Measurements from ENCODE around the gene SLC46A3.

Gene SLC46A3

GRCh38 chr13:28680541-28680940 lies 38.2 kb downstream of the SLC46A3 start:
- DNase-seq (ENCODE audit: low read depth in 3 of 3), result no peak

- DNase-seq (ENCODE audit: low read depth in 3 of 3), result no peak
Observed at GRCh38 chr13:28679628-28680027, 39.1 kb downstream of the SLC46A3 start.

GRCh38 chr13:28678809-28679208 lies 40.0 kb downstream of the SLC46A3 start:
- no peak for DNase-seq (ENCODE audit: low read depth in 3 of 3)

- no peak for DNase-seq (ENCODE audit: low read depth in 3 of 3)
Observed at GRCh38 chr13:28671126-28671792, 47.5 kb downstream of the SLC46A3 start.

- DNase-seq (ENCODE audit: low read depth in 3 of 3), result no peak
Observed at GRCh38 chr13:28666897-28667488, 51.8 kb downstream of the SLC46A3 start.

GRCh38 chr13:28659621-28659970 lies 59.2 kb downstream of the SLC46A3 start:
- no peak for DNase-seq (ENCODE audit: low read depth in 3 of 3)

- peak; percentile 73 to 81 (median 80) for DNase-seq (ENCODE audit: low read depth in 3 of 3)
Observed at GRCh38 chr13:28658796-28659620, 59.8 kb downstream of the SLC46A3 start, which contains the start of gene POMP. Gene POMP (plus strand): TSS chr13:28659130. CDS start chr13:28659185, 55 bp downstream.

GRCh38 chr13:28658539-28658795 lies 60.3 kb downstream of the SLC46A3 start:
- no peak for DNase-seq (ENCODE audit: low read depth in 3 of 3)

GRCh38 chr13:28657784-28658538 lies 60.8 kb downstream of the SLC46A3 start:
- no peak for DNase-seq (ENCODE audit: low read depth in 3 of 3)

GRCh38 chr13:28655561-28655960 lies 63.2 kb downstream of the SLC46A3 start:
- DNase-seq (ENCODE audit: low read depth in 3 of 3), result no peak

- no peak for DNase-seq (ENCODE audit: low read depth in 3 of 3)
Observed at GRCh38 chr13:28654276-28654675, 64.5 kb downstream of the SLC46A3 start.

GRCh38 chr13:28653111-28653510 lies 65.7 kb downstream of the SLC46A3 start:
- DNase-seq (ENCODE audit: low read depth in 3 of 3), result no peak

- no peak for DNase-seq (ENCODE audit: low read depth in 3 of 3)
Observed at GRCh38 chr13:28651810-28652401, 66.9 kb downstream of the SLC46A3 start.

- DNase-seq (ENCODE audit: low read depth in 3 of 3), result no peak
Observed at GRCh38 chr13:28650284-28650683, 68.5 kb downstream of the SLC46A3 start.
